ENCODE measurements around the gene SALL4. TPM values are rescaled to one million over a fixed set of nuclear protein-coding genes. Genes with fewer than 3 reads are reported as not detected.

SALL4 gene
- total RNA-seq, 1 experiment from 2014 or later, result 279 TPM

GRCh38 chr20:51800872-51801121 lies 1.5 kb downstream of the SALL4 start:
- peak overlapping the region; percentile 88 for H3K27ac ChIP-seq (ENCODE audit: insufficient read length, low read depth, low read length)
- peaks cover 4% of the 10 kb centered on the region; the same call in 1 of the 2 replicates for H3K4me1 ChIP-seq (ENCODE audit: insufficient read depth, low read length)

More at GRCh38 chr20:51800872-51801121, 1.5 kb downstream of the SALL4 start:
- no peak for DNase-seq
- Histone ChIP-seq H4K20me1 (ENCODE audit: control insufficient read depth, insufficient read depth, insufficient read length) (no peaks in the 10 kb centered on the region), H3K56ac (ENCODE audit: insufficient read length, low read depth, low read length) (peak overlapping the region; percentile 89), H2AFZ (ENCODE audit: low read length) (no peak overlapping the region), H3K9me3 (ENCODE audit: control insufficient read depth, low read depth, low read length) (no peaks in the 10 kb centered on the region), H4K8ac (replicated peaks; ENCODE audit: insufficient read length, low read depth, low read length) (no peak overlapping the region), H2BK120ac (ENCODE audit: low read depth, low read length, poor library complexity, severe bottlenecking) (peak overlapping the region; percentile 24), H3K14ac (ENCODE audit: insufficient read depth, low read length) (peak overlapping the region; percentile 96), H2BK20ac (ENCODE audit: low read depth, low read length, poor library complexity, severe bottlenecking) (no peak overlapping the region), H3K4ac (ENCODE audit: low read depth, low read length) (peak overlapping the region; percentile 64; the same call in 1 of the 2 replicates), H4K5ac (ENCODE audit: insufficient read length, low read depth, low read length) (peak overlapping the region; percentile 80), H2AK5ac (ENCODE audit: insufficient read length, low read length) (no peak overlapping the region), H3K79me2 (ENCODE audit: insufficient read depth, low read length) (peaks cover 39% of the 10 kb centered on the region), H3K18ac (ENCODE audit: insufficient read length, low read depth, low read length) (peak overlapping the region; percentile 90), H3K4me2 (ENCODE audit: insufficient read depth, insufficient read length, low read length) (peak overlapping the region; percentile 81), H3K23me2 (ENCODE audit: insufficient read length, low read depth, low read length, poor library complexity, severe bottlenecking) (peaks cover 19% of the 10 kb centered on the region), H3K23ac (ENCODE audit: insufficient read length, low read depth, low read length) (no peak overlapping the region), H2BK12ac (ENCODE audit: insufficient read length, low read depth, low read length) (peak overlapping the region; percentile 65), H3K27me3 (ENCODE audit: insufficient read depth, low read length) (no peaks in the 10 kb centered on the region), H2BK5ac (ENCODE audit: insufficient read length, low read length) (no peak overlapping the region), H3K9ac (ENCODE audit: extremely low read depth, insufficient read length, low read length) (peak overlapping the region; percentile 95), H3K79me1 (ENCODE audit: insufficient read depth, low read depth, low read length, poor library complexity, severe bottlenecking) (no peaks in the 10 kb centered on the region), H4K91ac (ENCODE audit: insufficient read length, low read depth, low read length) (no peak overlapping the region), H3T11ph (ENCODE audit: low read length) (no peak overlapping the region), H2BK15ac (ENCODE audit: low read depth, low read length) (no peak overlapping the region)
- no peak for TF ChIP-seq CTCF (conservative IDR thresholded peaks at IDR 0.05)
- peak overlapping the region; percentile 97 to 98 for H3K4me3 Mint-ChIP-seq
- peaks cover 5 to 31% (median 18%) of the 10 kb centered on the region in 3 experiments for H3K36me3 Mint-ChIP-seq (ENCODE audit: insufficient read depth in 1 of 3, low read depth in 3 of 3)
- H3K27me3 Mint-ChIP-seq (ENCODE audit: low read depth), result no peaks in the 10 kb centered on the region; the same call in 1 of the 2 replicates
- H3K4me1 Mint-ChIP-seq, result peaks cover 45 to 49% of the 10 kb centered on the region in 2 experiments
- peak overlapping the region; percentile 98 to 100 (median 99) for H3K27ac Mint-ChIP-seq
- peaks cover 0 to 3% of the 10 kb centered on the region in 2 experiments; a peak in 3 of 5 replicates for H3K9me3 Mint-ChIP-seq
- WGBS (ENCODE audit: extremely low coverage, insufficient read length, low lambda C conversion rate), result no CpG with 5 or more reads among the region's 18 CpGs
